GM18867 (cell line): Measurements from ENCODE around the gene ANK3.

Experiments
- ATAC-seq: cut with Tn5 transposase; IDR thresholded peaks from one replicate; pipeline ENCODE4 v1.9.1; 2021; ENCODE audit warnings: mild to moderate bottlenecking, moderate library complexity; ENCODE audit not compliant: unreplicated experiment

ANK3 gene

DNA sequence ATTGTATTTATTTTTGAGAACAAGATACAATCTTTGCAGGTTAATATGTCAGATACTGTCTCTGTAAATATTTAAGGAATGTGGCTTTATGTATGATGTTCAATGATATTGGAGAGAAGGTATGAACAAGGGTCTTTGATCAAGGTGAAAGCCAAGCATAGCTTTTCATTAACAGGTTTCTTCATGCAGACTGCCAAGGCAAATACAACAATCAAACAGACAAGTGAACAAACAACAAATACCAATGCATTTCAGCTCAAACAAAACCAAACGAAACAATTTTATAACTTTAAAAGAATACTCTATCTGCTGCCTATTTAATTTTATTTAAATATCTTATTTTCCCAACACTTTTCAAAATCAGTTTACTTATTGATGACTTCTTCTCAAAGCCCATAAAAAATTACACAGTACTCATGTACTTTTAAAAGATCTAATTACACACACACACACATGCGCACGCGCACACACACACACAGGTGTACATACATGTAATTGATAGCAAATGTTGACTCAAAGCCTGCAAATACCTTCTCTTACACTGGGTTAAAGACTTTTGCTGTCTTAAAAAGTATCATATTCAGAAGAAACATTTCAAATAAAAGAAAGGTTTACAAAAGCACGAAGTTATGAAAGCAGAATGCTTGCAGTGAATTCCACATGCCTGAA, 282.2 kb downstream of the ANK3 start:
- no peak for ATAC-seq

DNA sequence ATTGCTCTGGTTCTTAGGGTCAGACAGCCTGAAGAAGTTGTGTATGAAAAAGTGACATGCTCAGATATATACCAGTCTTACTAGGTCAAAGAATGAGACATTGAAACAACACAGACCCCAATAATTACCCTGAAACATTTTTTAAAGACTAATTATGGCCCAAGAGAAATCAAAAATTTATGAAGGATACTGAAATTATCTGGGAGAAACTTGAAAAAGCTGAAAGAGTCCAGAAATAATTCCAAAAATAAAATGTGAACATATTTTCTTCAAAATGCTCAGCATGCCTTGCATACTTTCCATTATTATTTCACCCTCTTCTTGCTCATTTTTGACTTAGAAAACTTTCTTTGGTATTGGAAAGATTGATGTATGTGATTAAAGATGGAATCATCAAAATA, 284.4 kb downstream of the ANK3 start:
- ATAC-seq: no peak

DNA sequence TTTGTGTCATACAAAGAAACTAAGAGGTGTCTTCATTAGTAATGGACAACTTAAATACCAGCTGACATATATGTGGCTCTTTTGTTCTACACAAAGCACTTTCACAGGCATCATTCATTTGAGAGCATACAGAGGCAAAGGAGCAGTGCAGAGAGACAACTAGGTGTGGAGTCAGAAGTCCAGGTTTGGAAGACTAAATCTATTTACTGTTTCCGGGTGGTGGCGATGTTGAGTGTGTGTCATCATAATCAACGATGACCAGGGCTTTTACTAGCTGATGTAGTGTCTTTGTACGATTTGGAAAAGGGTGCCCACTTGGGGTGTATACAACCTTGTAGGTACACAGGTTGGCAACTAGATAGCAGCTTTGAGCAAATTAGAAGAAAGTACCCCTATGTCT, 287.9 kb downstream of the ANK3 start:
- no peak for ATAC-seq

DNA sequence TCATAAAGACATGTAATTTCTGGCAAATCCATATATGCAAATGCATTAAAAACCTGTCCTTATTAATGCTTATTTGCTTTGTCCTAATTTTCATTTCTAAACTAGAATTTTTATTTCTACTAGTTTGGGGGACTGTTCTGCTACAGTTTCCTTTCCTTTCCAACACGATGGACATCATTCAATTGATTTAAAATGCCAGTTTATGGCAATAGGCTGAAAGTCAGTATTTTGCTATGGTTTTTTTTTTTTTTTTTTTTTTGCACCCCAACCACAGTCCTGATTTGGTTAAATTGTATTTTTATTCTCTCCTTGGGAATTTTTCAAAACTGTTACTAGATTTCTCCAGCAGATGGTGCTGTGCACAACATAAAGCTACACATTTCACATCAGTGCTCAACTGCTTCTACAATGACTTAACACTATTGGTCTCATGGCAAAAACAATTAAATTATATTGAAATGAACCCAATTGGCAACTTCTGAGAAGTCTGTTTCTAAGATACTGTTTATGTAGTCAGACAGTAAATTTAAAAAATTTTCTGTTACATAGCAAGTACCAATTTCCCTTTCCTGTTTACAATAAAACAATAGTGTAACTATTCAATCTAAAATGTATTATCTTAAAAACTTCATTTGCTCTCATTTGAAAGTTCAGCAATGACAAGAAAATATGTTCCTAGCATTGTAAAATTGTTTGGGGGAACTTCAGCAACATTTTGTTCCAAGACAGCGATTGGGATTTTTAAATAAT, 289.5 kb downstream of the ANK3 start:
- ATAC-seq: peak; percentile 44

DNA sequence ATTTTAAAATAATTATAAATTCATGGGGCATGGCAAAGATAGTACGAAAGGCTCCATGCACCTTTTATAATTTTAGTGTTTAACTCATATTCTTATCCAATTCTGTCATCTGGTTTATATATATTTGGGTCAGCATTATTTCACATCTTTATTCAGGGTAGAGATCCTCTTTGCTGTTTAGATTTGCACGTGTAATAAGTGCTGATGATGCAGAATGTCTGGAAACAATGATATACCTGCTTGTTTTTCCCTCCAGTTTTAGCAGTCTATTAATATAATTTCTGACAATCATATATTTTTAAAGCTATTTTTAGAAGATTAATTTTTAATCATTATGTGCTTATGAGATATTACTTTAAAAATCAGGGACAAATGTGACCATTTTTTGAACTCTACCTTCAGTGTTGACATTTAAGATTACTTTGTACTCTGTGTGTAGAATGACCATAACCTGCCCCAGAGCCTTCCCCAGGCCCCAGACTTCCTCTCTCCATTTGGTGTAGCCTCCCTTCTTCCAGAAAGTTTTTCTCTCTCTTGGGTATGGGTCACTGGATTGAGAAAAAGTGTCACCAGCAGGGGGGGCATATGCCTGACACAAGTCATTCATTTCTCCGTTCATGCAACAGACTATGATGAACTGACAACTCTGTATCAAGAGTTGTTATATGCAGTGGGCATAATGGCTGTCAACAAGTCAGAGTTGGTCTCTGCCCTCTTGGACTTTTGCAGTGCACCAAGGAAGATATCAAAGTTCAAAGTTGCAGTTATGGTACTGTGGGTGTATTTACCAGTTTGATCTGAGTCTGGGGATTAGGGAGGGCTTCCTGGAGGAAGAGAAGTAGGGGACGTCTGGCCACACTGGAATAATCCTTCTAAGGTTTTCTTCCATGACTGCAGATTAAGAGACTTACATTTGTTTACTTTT, 290.7 kb downstream of the ANK3 start:
- no peak for ATAC-seq

DNA sequence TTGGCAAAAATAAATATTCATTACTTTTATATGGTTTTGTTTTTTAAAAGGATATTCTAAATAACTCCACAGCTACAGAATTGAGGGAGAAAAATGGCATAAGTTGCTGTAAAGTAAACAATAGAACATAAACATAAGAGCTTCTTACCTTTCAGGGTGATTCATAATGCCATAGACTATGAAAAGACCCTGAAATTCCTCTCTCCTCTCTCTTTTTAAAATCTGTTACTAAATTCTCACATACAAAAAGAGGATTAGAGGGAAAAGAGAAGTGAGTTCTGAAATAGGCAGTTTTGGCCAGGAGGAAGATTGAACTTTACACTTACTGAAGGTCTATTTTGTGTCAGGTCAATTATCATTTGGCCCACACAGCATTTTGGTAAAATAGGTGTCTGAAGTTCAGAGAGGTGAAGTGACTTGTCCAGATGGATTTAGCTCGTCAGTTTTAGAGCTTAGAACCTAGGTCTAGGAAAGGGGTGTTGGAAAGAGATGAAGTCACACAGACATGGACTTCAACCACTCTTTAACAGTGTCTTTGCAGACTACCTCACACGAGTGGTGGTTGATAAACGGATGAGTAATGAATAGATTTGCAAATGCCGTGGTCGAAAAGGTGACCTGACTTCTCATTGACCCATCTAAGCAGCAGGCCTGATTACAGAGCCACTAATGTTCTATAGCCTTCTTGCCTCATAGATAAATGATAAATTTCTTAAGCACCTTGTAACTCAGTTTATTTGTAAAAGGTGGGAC, 292.7 kb downstream of the ANK3 start:
- ATAC-seq: peak; percentile 81

DNA sequence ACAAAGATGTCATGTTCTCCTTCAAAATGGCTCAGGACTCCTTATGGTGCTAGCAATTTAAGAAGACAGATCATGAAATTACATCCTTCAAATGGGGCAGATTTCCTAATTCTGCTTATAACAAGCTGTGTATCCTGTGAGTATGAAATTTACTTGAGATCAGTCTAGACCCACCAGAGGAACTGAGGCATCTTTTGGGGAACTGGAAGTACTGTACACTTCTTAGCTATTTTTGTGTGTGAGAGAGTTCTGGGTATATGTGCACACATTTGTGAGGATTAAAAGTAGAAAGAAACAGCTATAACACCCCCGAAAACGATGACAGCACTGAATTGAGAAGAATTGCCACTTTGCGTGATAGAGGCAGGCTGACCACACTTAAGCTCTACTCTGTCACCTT, 296.4 kb downstream of the ANK3 start:
- ATAC-seq: peak; percentile 48

DNA sequence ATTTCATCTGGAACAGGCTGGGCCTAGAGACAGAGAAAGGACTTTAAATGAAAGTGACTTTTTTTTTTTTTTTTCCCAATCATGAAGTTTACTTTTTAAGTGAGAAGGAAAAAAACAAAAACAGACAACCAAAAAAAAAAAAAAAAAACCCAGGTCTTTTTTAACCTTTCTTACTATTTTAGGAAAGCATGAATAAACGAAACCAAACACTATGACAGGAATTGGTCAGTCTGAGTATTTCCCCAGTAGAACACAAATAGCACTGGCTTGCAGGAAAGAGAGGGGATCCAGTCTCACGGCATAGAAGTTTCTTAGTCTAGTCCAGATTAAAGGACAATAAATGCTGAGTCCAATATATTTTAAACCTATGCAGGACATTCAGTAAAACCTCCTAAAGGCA, 302.8 kb downstream of the ANK3 start:
- ATAC-seq: peak; percentile 58

DNA sequence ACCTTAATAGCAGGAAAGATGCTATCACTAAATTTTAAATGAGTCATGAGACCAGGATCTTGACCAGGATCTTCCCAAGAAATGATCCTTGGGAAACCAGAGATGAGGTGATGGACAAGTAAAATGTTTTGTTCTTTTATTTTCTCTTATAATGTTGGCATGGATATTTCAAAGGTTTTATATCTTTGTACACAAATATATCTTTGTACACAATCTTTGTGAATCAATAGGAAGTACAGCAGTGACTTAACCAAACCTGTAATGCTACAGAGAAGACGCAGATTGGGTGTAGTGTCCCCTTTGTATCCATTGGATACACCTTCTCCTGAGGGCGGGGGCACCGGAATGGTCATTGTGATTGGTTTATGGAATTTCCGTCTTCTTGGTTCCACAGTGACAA, 303.3 kb downstream of the ANK3 start:
- ATAC-seq: no peak

DNA sequence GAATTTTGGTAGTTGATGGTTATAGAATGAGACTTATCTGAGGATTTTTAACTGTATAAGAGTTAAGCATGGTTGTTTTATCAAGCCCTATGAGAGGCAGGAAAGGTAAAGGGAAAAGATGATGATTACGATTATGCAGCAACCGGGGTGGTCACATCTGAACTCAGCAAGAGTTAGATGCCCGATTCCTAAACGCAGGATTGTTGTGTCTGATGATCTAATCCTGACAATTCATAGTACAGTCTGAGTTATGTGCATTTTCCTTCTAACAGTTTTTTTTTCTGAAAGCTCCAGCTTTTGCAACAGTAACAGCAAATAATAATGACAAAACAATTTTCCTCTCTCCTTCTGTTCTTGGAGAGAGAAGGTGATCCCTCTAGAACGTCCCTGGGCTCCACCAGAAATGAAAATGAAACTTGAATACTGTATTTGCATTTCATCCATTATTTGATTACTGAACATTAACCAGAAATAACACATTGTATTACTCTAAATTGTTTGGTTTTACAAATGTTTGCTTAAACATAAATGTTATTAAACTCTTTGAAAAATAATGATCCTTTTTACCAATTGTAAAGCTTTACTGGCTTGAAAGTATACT, 306.8 kb downstream of the ANK3 start:
- ATAC-seq: no peak

DNA sequence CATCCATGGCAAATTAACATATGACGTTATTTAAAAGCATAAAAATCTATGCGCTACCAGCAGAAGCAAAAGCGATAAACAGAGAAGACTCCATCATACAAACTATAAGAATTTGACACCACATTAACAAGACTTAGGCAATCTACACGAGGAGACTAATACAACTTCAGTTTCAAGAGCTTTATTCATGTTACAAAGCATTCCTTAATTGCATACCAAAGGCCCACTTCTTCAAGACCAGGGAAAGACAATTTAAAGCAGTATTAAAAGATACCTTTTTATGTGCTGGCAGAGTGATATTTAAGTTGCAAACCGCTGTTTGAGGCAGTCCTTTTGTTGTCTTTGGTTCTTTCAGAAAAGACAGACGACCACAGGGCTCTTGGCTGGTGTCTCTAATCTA, 307.3 kb downstream of the ANK3 start:
- ATAC-seq: no peak

DNA sequence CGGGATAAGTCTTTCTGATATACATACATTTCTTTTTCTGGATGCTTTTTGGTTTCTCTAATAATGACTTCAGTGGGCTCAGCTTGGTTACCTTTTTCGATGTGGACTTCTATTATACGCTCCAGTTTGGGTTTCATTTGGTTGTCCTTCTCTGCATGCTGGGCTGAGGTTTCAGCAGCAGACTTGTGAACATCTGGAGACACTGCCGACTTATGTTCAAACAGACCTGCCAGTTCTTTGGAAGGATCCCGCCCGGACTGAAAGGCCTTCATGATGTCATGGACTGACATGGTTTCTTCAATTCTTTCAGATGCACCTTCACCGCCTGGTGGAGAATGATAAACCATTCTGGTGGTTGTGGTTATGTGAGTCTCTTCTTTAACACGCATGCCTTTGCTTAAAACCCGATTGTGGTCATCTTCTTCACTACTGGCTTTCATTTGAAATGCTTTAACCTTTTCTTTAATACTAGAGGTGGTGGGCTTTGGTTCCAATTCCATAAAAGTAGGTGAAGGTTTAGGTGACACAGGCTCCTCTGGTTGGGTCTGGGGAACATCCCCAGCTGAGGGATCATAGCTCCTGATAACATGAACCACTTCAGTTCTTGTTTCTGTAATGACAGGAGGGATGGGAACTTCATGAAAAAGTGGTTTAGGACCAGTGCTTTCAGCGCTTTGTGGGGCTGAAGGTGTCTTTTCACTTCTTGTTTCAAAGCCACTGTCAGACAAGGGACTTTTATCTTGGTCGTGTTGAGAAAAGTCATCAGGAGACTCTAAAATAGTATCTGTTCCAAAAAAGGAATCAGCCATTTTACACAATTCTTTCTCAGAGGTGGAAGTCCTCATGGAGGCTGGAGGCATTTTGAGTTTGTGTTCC, 315.7 kb downstream of the ANK3 start:
- peak; percentile 90 for ATAC-seq

DNA sequence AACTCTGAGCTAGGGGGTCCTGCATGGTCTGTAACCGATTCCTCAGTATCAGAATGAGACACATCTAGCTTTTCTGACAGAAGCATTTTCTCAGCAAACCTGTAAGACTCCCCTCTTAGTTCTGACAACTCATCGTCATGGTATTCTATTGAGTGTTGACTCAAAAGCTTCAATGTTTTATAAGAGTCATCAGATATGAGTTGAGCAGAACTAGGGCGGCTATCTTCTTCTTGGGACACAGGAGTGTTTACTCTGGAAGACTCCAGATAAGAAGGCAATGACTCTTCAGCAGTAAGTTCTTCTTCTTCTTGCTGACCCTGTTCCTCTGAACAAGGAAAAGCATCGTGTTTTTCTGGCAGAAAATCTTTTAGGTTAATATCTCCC, 316.3 kb downstream of the ANK3 start:
- no peak for ATAC-seq

DNA sequence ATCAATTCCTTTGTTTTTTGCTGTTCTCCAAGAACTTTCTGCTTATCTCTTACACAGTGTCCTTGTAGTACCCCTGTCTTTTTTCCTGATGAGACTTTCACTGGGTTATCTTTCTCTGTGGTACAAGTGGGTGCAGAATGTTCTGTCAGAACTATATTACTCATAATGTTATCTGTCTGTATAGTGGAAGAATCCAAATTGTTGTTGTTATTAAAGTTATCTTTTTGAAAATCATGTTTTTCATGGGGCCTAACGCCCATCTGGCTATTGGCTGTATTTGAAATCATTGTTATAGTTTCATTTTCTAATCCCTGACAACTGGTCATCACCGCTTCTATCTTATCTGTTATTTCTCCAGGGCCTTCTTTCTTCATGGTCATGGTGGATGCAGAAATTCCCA, 320.4 kb downstream of the ANK3 start:
- ATAC-seq: no peak

DNA sequence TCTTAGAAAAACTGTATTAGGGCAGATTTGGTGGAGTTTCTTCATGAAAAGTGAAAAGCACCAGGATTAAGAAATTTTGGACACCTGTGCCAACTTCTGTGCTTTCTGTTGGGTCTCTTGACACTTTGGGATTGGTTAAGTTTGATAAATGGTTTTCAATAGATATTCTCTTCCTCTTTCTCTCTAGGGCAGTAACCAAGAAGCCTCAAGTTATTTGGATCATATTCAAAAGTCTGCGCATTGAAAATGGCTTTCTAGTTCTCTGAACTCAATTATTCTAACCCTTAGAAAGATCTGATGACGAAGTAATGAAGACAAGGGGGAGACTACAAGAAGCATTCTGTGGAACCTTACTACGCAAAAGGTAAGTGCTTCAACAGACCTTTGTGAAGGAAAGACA, 339.3 kb downstream of the ANK3 start:
- ATAC-seq: no peak

DNA sequence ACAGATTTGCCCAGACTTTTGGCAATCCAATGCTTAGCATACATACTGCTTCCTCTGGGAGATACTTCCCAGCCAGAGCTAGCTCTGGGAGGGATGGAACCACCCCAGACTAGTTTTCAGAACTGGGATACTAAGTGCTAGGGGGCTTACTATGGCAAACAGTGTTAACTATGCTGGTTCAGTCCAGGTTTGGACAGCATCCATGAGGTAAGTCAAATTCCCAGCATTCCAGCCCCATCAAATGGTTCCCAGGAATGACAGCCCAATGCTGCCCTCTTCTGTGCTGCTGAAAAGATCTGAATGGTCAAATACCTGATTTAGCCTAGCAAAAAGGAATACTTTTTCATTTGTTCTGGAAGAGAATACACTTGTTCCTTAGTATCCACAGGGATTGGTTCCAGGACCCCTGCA, 341.6 kb downstream of the ANK3 start:
- no peak for ATAC-seq

DNA sequence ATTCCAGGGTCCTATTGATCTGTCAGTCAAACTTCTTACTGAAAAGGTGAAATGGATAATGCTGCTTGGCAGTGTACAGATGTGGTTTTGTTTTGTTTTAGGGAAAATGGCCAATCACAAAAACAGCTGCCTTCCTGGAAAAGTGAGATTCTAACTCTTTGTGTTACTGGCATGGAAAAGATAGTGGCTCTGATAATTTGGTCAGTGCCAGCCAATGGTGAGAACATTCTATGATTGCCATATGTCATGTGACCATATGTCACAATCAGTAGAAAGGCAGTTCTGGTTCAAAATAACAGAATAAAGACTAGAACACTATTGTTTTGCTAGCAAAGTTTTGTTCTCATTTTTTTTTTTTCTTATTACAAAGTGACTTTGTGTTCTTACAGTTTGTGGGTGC, 344.1 kb downstream of the ANK3 start:
- ATAC-seq: no peak

DNA sequence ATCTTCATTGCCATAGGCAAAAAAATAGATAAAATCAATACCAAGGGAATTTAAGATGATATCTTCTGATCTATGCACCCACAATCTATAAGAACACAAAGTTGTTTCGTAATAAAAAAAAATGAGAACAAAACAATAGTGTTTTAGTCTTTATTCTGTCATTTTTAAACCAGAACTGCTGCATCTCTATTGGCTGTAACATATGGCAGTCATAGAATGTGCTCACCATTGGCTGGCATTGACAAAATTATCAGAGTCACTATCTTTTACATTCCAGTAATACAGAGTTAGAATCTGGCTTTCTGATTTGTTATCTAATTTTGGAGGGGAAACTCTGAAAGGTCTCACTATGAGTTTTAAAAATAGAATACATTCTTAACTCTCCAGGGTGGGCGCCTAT, 344.7 kb downstream of the ANK3 start:
- no peak for ATAC-seq

DNA sequence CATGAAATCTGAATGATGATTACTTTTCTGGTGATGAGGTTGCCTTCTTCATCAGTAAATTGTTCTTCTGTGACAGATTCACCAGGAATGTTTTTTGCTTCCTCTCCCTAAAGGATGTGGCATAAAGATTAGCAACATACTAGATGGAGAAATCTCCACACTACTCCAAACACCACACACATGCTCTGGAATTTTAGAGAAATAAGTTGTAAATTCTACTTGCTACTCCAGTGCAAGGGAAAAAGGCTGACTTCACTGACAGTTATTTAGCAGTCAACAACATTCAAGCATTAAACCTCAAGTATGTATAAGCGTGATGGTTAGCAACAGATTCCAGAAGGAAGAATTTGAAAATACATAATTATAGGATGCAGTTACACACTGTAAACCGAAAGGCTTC, 345.4 kb downstream of the ANK3 start:
- ATAC-seq: no peak
